Prostate gland (tissue), 2 donors: Measurements from ENCODE around the gene FUCA1. TPM values are rescaled to one million over a fixed set of nuclear protein-coding genes. Genes with fewer than 3 reads are reported as not detected.
A peak's percentile ranks its signal among the peaks of the same experiment; 100 is the strongest.
"Not testable (repeated sequence)": the region's sequence is repeated elsewhere in the genome, so short reads cannot be mapped to it uniquely, and the experiment has no call there.

ENCODE experiments used
- DNase-seq: peaks from one replicate; pipeline ENCODE4 v3.0.0-alpha.2; 2019; ENCODE audit warnings: low spot score
- H3K27ac ChIP-seq, 2 donors: fragments of 200-600 bp; sonication (generic); 2 replicates each; pipeline ENCODE4 v1.5.1; 2017 to 2019
- H3K27me3 ChIP-seq: fragments of 200-600 bp; sonication (generic); replicated peaks from 2 replicates; pipeline ENCODE4 v1.5.1; 2019; ENCODE audit not compliant: insufficient read depth
- H3K36me3 ChIP-seq, 2 donors: fragments of 200-600 bp; sonication (generic); 1 replicate in 1 of 2; 2 replicates in 1 of 2; pipeline versions ENCODE4 v1.5.1 to v1.8.1; 2017 to 2019
- H3K4me1 ChIP-seq: fragments of 200-600 bp; sonication (generic); replicated peaks from 2 replicates; pipeline ENCODE4 v1.5.1; 2019
- H3K4me3 ChIP-seq, 2 donors: fragments of 200-600 bp; sonication (generic); 2 replicates each; pipeline ENCODE4 v1.5.1; 2017 to 2019
- H3K9me3 ChIP-seq: fragments of 200-600 bp; sonication (generic); 2 replicates; pipeline ENCODE4 v1.5.1; 2017
- CTCF ChIP-seq, 4 experiments: fragments of 200-600 bp in 2 of 4; fragments of 450-650 bp in 2 of 4; sonication (generic) in 2 of 4; IDR thresholded peaks; 1 replicate in 3 of 4; 2 replicates in 1 of 4; pipeline ENCODE4 v1.5.1; 2016 to 2019; ENCODE audit warnings: antibody characterized with exemption in 4 of 4, mild to moderate bottlenecking in 2 of 4, moderate library complexity in 2 of 4
- POLR2A ChIP-seq: fragments of 450-650 bp; IDR thresholded peaks from one replicate; pipeline ENCODE4 v1.6.1; 2016; ENCODE audit warnings: antibody characterized with exemption, mild to moderate bottlenecking
- POLR2AphosphoS5 ChIP-seq: sonication (generic); formaldehyde crosslinking; IDR thresholded peaks from one replicate; pipeline ENCODE4 v1.6.1; 2017; ENCODE audit warnings: antibody characterized with exemption
- WGBS: methylation state at CpG from one replicate; pipeline ENCODE4 v1.1.5; 2018; 5-methylcytosine and 5-hydroxymethylcytosine counted together
- intact Hi-C: fragments of 100-400 bp; cut with DNase I; formaldehyde crosslinking; loops from one replicate; pipeline ENCODE4 v1.14.2; 2022
- total RNA-seq, 2 donors: library from RNA; depleted of rRNA; stranded (reverse); fragments of >200 nt; gene quantifications; one replicate each; pipeline ENCODE4 v1.1.0, GENCODE V29; 2016

Gene FUCA1
- total RNA-seq, 2 donors from 2014 or later, result 51.4 to 111 TPM

- Histone ChIP-seq H3K9me3 (no peaks in the 10 kb centered on the region), H3K4me1 (no peaks in the 10 kb centered on the region), H3K4me3 (no peak overlapping the region), H3K27ac (no peak overlapping the region), H3K36me3 (no peaks in the 10 kb centered on the region), H3K27me3 (no peaks in the 10 kb centered on the region)
- DNase-seq, result no peak
- intact Hi-C loops, result no loop called here
- WGBS, result 93% methylated on average over 12 of the region's 12 CpGs
- TF ChIP-seq POLR2AphosphoS5 (no peak), POLR2A (no peak), CTCF (IDR thresholded peaks at IDR 0.05) (no peak)
Observed at GRCh38 chr1:23848673-23849616, 19.1 kb downstream of the FUCA1 start.

- intact Hi-C loops, H3K27me3 ChIP-seq, DNase-seq, H3K36me3 ChIP-seq, H3K4me3 ChIP-seq, H3K4me1 ChIP-seq, H3K9me3 ChIP-seq, H3K27ac ChIP-seq: not testable (repeated sequence)
- WGBS, result 100% methylated on average over 2 of the region's 2 CpGs
Observed at GRCh38 chr1:23847482-23848095, 20.5 kb downstream of the FUCA1 start.

GRCh38 chr1:23845163-23845562 is 22.9 kb downstream of the FUCA1 start:
- WGBS, result 96% methylated on average over 2 of the region's 2 CpGs
- no peak overlapping the region for H3K4me3 ChIP-seq
- no peaks in the 10 kb centered on the region for H3K9me3 ChIP-seq
- no peak for TF ChIP-seq POLR2A
- no peak for TF ChIP-seq CTCF (IDR thresholded peaks at IDR 0.05)
- TF ChIP-seq POLR2AphosphoS5, result no peak
- no peak overlapping the region for H3K27ac ChIP-seq
- no peaks in the 10 kb centered on the region for H3K27me3 ChIP-seq
- H3K4me1 ChIP-seq, result no peaks in the 10 kb centered on the region
- no peaks in the 10 kb centered on the region for H3K36me3 ChIP-seq
- DNase-seq, result no peak
- intact Hi-C loops, result no loop called here

- H3K27ac ChIP-seq, result no peak overlapping the region
- H3K9me3 ChIP-seq, result no peaks in the 10 kb centered on the region
- H3K4me3 ChIP-seq, result no peak overlapping the region
- H3K4me1 ChIP-seq, result no peaks in the 10 kb centered on the region
- intact Hi-C loops, result no loop called here
- no peak for DNase-seq
- H3K27me3 ChIP-seq, result no peaks in the 10 kb centered on the region
- 98% methylated on average over 5 of the region's 5 CpGs for WGBS
- H3K36me3 ChIP-seq, result no peaks in the 10 kb centered on the region
- TF ChIP-seq POLR2A (no peak), CTCF (IDR thresholded peaks at IDR 0.05) (no peak), POLR2AphosphoS5 (no peak)
Observed at GRCh38 chr1:23843644-23844043, 24.4 kb downstream of the FUCA1 start.

GRCh38 chr1:23838401-23838866 is 29.7 kb downstream of the FUCA1 start:
- Histone ChIP-seq H3K4me1 (no peaks in the 10 kb centered on the region), H3K27ac (no peak overlapping the region), H3K27me3 (no peaks in the 10 kb centered on the region), H3K36me3 (no peaks in the 10 kb centered on the region), H3K4me3 (peak overlapping the region; percentile 4 to 25), H3K9me3 (no peaks in the 10 kb centered on the region)
- intact Hi-C loops, result no loop called here
- peak; percentile 63 for DNase-seq
- TF ChIP-seq POLR2A (no peak), CTCF (IDR thresholded peaks at IDR 0.05) (no peak), POLR2AphosphoS5 (no peak)
- under 1% methylated on average over 21 of the region's 21 CpGs for WGBS
